NCI-H1436 (cell line): ENCODE measurements around the gene LIMK1.
"Not testable (repeated sequence)": the region's sequence is repeated elsewhere in the genome, so short reads cannot be mapped to it uniquely, and the experiment has no call there.

ENCODE experiments used
- DNase-seq: peaks from one replicate; lab custom pipeline; 2025; lab: John Stamatoyannopoulos, UW

The LIMK1 gene

GRCh38 chr7:74126220-74126880 lies 42.7 kb downstream of the LIMK1 start:
- DNase-seq = no peak

- DNase-seq = no peak
These were observed 46.3 kb downstream of the LIMK1 start for GRCh38 chr7:74129887-74130286.

GRCh38 chr7:74130518-74130917 lies 46.9 kb downstream of the LIMK1 start:
- DNase-seq = no peak

- DNase-seq = no peak
These were observed 50.6 kb downstream of the LIMK1 start for GRCh38 chr7:74134117-74134620.

GRCh38 chr7:74138334-74138867 lies 54.8 kb downstream of the LIMK1 start:
- no peak for DNase-seq

GRCh38 chr7:74138945-74139843 lies 55.6 kb downstream of the LIMK1 start:
- no peak for DNase-seq

GRCh38 chr7:74141705-74142104 lies 58.1 kb downstream of the LIMK1 start:
- no peak for DNase-seq

GRCh38 chr7:74143383-74143782 lies 59.8 kb downstream of the LIMK1 start:
- no peak for DNase-seq

GRCh38 chr7:74148491-74148890 lies 64.9 kb downstream of the LIMK1 start:
- no peak for DNase-seq

- DNase-seq = no peak
These were observed 65.5 kb downstream of the LIMK1 start for GRCh38 chr7:74149071-74149470.

GRCh38 chr7:74149603-74150002 lies 66.0 kb downstream of the LIMK1 start:
- DNase-seq = no peak

- DNase-seq = no peak
These were observed 70.1 kb downstream of the LIMK1 start for GRCh38 chr7:74153736-74154135.

GRCh38 chr7:74155810-74156395 lies 72.3 kb downstream of the LIMK1 start:
- DNase-seq = no peak

- no peak for DNase-seq
These were observed 74.0 kb downstream of the LIMK1 start for GRCh38 chr7:74157605-74158004.

GRCh38 chr7:74164985-74165456 lies 81.4 kb downstream of the LIMK1 start:
- DNase-seq = no peak

- no peak for DNase-seq
These were observed 82.4 kb downstream of the LIMK1 start for GRCh38 chr7:74165867-74166593.

- not testable (repeated sequence) for DNase-seq
These were observed 83.7 kb downstream of the LIMK1 start for GRCh38 chr7:74167324-74167723.
